Activated CD4-positive, alpha-beta memory T cell treated with anti-CD3 and anti-CD28 coated beads for 36 hours (primary cell): Measurements from ENCODE around the gene FGFR2. TPM values are rescaled to one million over a fixed set of nuclear protein-coding genes. Genes with fewer than 3 reads are reported as not detected.

Experiments
- CTCF ChIA-PET: fragments of 350-600 bp; sonication (Branson Sonifier 250); formaldehyde crosslinking; loops from one replicate; lab custom pipeline; 2021; ENCODE audit warnings: antibody characterized with exemption, inconsistent platforms; lab: Charles Lee
- POLR2A ChIA-PET: fragments of 350-600 bp; sonication (Branson Sonifier 250); formaldehyde crosslinking; loops from one replicate; lab custom pipeline; 2021; ENCODE audit warnings: antibody characterized with exemption; lab: Charles Lee
- DNase-seq: peaks from one replicate; pipeline ENCODE4 v3.0.0-alpha.2; 2020
- H3K27ac Mint-ChIP-seq: one replicate; pipeline ENCODE4 v1.8.0; 2021; ENCODE audit warnings: mixed read lengths
- H3K27me3 Mint-ChIP-seq: one replicate; pipeline ENCODE4 v1.8.0; 2021; ENCODE audit warnings: mixed read lengths
- H3K36me3 Mint-ChIP-seq: one replicate; pipeline ENCODE4 v1.8.0; 2021; ENCODE audit warnings: mixed read lengths
- H3K4me1 Mint-ChIP-seq: one replicate; pipeline ENCODE4 v1.8.0; 2021; ENCODE audit warnings: low read depth, mixed read lengths
- H3K4me3 Mint-ChIP-seq: one replicate; pipeline ENCODE4 v1.8.0; 2021; ENCODE audit warnings: mild to moderate bottlenecking, mixed read lengths
- H3K9me3 Mint-ChIP-seq: one replicate; pipeline ENCODE4 v1.8.0; 2021; ENCODE audit warnings: mixed read lengths
- intact Hi-C: fragments of 100-400 bp; cut with micrococcal nuclease; formaldehyde crosslinking; loops from one replicate; pipeline ENCODE4 v1.15.1; 2023
- total RNA-seq, 2 experiments: library from RNA; stranded (reverse); gene quantifications; one replicate each; pipeline ENCODE4 v1.2.3, GENCODE V29; 2021

The FGFR2 gene
- total RNA-seq, 2 experiments from 2014 or later = 0.05 to 0.19 TPM

DNA sequence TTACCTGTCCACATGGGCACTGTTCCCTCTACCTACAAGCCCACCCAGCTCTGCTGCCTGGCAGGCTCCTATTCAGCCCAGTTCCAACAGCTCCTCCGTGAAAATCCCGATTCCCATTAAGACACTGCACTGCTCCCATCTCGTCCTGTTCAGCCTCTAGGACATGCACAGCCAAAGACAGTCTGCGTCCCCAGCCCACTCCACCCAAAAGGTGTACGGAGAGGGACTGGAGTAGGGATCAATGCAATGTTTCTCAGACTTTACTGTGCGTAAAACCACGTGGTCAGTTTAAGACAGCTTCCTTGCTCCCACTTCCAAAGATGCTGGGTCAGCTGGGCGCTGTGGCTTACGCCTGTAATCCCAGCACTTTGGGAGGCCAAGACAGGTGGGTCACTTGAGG is 19.9 kb downstream of the FGFR2 start:
- intact Hi-C loops = no loop called here
- Mint-ChIP-seq H3K4me3 (no peak overlapping the region), H3K36me3 (no peaks in the 10 kb centered on the region), H3K4me1 (no peaks in the 10 kb centered on the region), H3K27me3 (no peaks in the 10 kb centered on the region), H3K9me3 (no peaks in the 10 kb centered on the region), H3K27ac (no peak overlapping the region)
- CTCF ChIA-PET = no interaction called here
- DNase-seq = no peak
- POLR2A ChIA-PET = no interaction called here

DNA sequence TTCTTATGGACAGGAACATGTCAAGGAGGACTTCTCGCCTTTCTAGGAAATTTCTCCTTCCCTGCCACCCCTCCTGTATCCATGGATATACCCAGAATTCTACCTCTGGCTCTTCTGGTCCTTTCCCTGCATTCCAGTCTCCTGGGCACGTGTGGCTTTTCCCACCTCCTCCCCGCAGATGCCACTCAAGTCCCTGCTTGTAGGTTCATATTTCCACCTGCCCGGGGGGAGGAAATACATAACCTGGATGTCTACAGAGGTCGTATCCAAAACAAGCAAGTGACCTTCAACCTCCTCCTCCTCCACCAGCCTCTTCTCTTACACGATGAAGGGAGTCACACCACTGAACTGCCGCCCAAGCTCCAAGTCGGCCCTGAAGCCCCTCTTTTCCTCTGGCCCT is 20.7 kb downstream of the FGFR2 start:
- H3K9me3 Mint-ChIP-seq = no peaks in the 10 kb centered on the region
- ChIA-PET POLR2A (no interaction called here), CTCF (no interaction called here)
- no peak overlapping the region for H3K4me3 Mint-ChIP-seq
- H3K27ac Mint-ChIP-seq = no peak overlapping the region
- intact Hi-C loops = no loop called here
- H3K4me1 Mint-ChIP-seq = no peaks in the 10 kb centered on the region
- H3K27me3 Mint-ChIP-seq = no peaks in the 10 kb centered on the region
- DNase-seq = no peak
- no peaks in the 10 kb centered on the region for H3K36me3 Mint-ChIP-seq

DNA sequence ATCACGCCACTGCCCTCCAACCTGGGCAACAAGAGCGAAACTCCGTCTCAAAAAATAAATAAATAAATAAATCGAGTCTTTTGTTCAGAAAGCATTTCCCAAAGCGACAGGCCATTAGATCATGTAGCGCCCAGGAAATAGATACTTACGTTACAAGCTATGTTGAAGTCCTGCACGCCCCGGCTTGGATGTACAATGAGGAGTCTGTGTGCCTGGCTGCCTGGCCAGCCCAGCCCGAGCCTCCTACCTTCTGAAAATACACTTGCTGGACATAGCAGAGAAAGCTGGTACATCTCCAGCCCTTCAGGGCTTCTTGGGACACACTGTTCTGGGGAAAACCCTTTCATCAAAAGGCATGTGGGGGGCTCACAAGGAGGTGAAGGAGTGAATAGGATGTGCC is 22.1 kb downstream of the FGFR2 start:
- DNase-seq = no peak
- H3K27me3 Mint-ChIP-seq = no peaks in the 10 kb centered on the region
- CTCF ChIA-PET = no interaction called here
- no peak overlapping the region for H3K4me3 Mint-ChIP-seq
- no peaks in the 10 kb centered on the region for H3K9me3 Mint-ChIP-seq
- intact Hi-C loops = no loop called here
- no peaks in the 10 kb centered on the region for H3K36me3 Mint-ChIP-seq
- no peak overlapping the region for H3K27ac Mint-ChIP-seq
- H3K4me1 Mint-ChIP-seq = no peaks in the 10 kb centered on the region
- POLR2A ChIA-PET = no interaction called here

DNA sequence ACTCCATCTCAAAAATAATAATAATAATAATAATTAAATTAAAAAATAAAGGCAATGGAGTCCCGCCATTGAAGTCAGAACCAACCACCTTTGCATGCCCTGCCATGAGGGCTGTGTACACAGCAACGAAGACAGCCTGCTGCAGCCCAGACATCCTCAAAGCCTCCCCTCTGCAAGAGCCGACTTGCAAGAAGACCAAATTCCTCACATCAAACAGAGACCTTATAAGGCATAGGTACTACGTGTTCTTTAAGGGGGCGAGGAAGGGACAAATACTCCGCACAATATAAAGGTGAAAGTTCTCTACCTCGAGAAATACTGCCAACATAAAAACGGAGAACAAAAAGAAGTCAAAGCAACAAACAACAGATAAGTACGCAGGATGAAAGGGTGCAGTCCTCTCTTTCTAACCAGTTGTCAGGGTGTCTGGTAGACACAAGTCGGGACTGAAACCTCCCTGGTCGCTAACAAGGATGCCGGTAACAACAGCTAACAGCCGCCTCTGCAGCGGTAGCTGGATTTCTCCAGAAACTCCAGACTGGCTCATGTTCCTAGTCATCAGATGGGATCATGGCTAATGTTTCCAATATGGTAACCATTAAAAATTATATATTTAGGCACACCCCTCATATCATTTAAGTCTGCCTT is 23.6 kb downstream of the FGFR2 start:
- Mint-ChIP-seq H3K4me1 (no peaks in the 10 kb centered on the region), H3K9me3 (no peaks in the 10 kb centered on the region), H3K27ac (no peak overlapping the region), H3K36me3 (no peaks in the 10 kb centered on the region), H3K27me3 (no peaks in the 10 kb centered on the region), H3K4me3 (no peak overlapping the region)
- intact Hi-C loops = no loop called here
- POLR2A ChIA-PET = no interaction called here
- CTCF ChIA-PET = no interaction called here
- no peak for DNase-seq

DNA sequence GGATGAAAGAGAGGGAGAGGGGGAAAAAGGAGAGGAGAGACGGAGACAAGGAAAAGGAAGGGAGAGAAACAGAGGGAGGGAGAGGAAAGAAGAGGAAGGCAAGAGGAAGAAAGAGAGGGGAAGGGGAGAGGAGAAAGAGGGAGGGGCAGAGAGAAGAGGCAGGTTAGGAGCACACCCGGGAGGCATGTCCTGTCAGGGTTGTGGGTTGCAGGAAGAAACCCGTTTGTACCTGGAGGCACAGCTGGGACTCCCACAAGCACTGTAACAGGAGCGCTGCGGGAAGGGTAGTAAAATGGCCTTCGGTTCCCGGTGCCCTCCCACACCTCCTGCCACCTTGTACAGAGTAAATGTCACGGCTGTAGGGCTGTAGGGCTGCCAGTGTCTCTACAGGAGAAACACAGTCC is 24.7 kb downstream of the FGFR2 start:
- no peak for DNase-seq
- Mint-ChIP-seq H3K9me3 (no peaks in the 10 kb centered on the region), H3K27me3 (no peaks in the 10 kb centered on the region), H3K36me3 (no peaks in the 10 kb centered on the region), H3K4me1 (no peaks in the 10 kb centered on the region), H3K27ac (no peak overlapping the region), H3K4me3 (no peak overlapping the region)
- intact Hi-C loops = no loop called here
- ChIA-PET CTCF (no interaction called here), POLR2A (no interaction called here)

DNA sequence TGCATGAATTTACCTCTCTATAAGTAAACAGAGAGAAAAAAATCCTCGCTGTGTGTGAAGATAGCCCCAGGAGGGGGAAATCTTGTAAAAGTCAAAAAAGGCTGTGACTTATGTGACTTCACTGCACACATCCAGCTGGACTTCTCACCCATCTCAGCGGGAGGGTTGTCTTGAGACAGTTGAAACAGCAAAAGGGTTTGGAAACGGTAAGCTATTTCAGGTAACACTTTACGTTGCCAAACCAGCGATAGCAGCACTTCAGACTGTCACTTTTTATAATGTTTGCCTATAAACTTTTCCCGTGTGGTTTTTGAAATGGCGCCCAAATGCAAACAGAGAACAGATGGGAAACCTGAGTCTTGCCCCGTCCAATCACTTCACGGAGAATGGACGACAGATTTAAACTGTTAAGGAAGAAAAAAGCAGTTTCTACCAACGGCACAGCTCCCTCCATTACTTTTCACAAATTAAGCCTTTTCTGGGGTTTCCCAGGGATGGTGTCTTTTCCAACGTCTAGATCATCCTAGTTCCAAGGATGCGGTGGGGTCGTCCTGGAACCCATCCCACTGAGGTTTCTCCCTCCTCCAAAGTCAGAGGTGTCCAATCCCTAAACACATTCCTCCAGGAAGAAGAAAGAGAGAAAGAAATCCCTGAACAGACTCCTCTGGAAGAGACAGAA is 25.2 kb downstream of the FGFR2 start:
- CTCF ChIA-PET = no interaction called here
- no peaks in the 10 kb centered on the region for H3K36me3 Mint-ChIP-seq
- H3K27ac Mint-ChIP-seq = no peak overlapping the region
- H3K4me1 Mint-ChIP-seq = no peaks in the 10 kb centered on the region
- H3K27me3 Mint-ChIP-seq = no peaks in the 10 kb centered on the region
- intact Hi-C loops = no loop called here
- no peaks in the 10 kb centered on the region for H3K9me3 Mint-ChIP-seq
- H3K4me3 Mint-ChIP-seq = no peak overlapping the region
- POLR2A ChIA-PET = no interaction called here
- DNase-seq = no peak

DNA sequence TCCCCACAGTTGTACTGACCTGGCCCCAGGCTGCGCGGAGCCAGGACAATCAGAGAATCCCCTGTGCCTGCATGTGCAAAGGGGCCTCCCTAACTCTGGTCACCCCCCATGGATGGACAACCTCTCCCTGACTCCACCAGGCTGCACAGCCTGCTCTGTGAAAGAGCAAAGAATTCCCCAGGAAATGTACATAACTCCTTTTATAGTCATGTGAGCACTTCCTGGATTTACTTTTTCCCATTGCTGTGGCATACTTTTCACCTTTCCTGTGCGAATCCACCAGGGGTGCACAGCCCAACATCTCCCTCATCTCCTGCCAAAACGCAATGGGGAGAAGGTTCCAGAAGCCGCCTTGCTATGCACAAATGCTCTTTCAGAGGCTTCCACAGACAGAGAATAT is 27.9 kb downstream of the FGFR2 start:
- H3K27me3 Mint-ChIP-seq = peaks cover 2% of the 10 kb centered on the region
- DNase-seq = no peak
- H3K4me1 Mint-ChIP-seq = no peaks in the 10 kb centered on the region
- H3K9me3 Mint-ChIP-seq = no peaks in the 10 kb centered on the region
- POLR2A ChIA-PET = no interaction called here
- H3K4me3 Mint-ChIP-seq = no peak overlapping the region
- H3K36me3 Mint-ChIP-seq = no peaks in the 10 kb centered on the region
- CTCF ChIA-PET = no interaction called here
- intact Hi-C loops = no loop called here
- H3K27ac Mint-ChIP-seq = no peak overlapping the region

DNA sequence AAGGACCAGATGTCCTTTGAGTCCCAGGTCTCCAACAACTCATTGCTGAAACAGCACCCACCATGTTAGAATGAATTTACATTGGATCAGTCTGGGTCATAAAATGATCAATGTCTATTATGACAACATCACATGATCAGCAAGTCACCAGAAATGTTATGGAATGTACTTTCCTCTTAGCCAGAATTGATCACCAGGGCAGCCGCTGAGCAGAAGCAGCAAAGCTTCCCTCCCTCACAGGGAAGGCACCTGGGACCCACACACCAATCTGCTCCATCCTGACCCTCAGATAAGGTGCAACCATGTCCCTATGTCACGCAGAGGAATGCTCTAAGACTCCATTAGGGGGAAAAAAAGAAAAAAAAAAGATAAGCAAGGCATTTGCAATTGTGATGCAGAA is 30.0 kb downstream of the FGFR2 start:
- Mint-ChIP-seq H3K27me3 (peaks cover 2% of the 10 kb centered on the region), H3K36me3 (no peaks in the 10 kb centered on the region), H3K4me3 (no peak overlapping the region), H3K27ac (no peak overlapping the region), H3K4me1 (no peaks in the 10 kb centered on the region), H3K9me3 (no peaks in the 10 kb centered on the region)
- ChIA-PET POLR2A (no interaction called here), CTCF (interaction anchor here (0.6 kb wide), 1 partner anchor 76 kb away, joined by 4 read pairs; no protein-coding TSS in a partner anchor)
- intact Hi-C loops = no loop called here
- no peak for DNase-seq

DNA sequence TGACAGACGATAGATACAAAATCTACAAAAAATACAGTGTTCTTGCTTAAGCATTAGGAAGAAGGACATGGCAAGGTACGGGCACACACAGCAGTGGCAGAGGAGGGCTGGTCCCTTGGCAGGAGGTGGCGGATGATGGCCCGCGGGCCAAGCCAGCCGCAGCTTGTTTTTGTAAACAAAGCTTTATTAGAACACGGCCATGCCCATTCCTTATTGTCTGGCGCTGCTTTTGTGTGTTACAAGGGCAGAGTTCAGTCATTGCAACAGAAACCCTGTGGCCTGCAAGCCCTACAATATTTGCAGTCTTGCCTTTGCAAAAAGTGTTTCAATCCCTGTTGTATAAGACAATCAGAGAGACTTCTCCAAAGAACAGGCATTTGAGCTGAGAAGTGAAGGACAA is 30.7 kb downstream of the FGFR2 start:
- CTCF ChIA-PET = no interaction called here
- H3K9me3 Mint-ChIP-seq = no peaks in the 10 kb centered on the region
- no peak overlapping the region for H3K27ac Mint-ChIP-seq
- H3K36me3 Mint-ChIP-seq = no peaks in the 10 kb centered on the region
- H3K4me1 Mint-ChIP-seq = no peaks in the 10 kb centered on the region
- POLR2A ChIA-PET = no interaction called here
- no peak overlapping the region for H3K4me3 Mint-ChIP-seq
- no peak for DNase-seq
- H3K27me3 Mint-ChIP-seq = peaks cover 2% of the 10 kb centered on the region
- intact Hi-C loops = no loop called here

DNA sequence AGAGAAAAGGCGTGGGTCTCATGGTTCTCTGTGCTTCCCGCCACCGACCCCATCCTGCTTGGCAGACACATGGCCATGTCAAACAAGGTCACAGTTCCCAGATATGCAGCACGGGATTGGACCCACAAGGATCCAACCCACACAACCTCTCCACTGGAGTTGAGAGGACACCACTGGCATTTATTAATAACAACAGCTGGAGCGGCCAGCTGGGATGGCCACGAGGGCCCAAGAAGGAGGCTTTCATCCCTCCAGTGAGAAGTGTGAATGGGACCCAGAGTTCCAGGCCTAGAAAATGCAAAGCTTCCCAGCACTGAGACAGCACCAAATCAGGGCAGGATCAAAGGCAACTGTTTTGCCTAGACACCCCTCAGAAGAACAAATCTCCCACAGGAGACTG is 31.5 kb downstream of the FGFR2 start:
- ChIA-PET CTCF (no interaction called here), POLR2A (no interaction called here)
- intact Hi-C loops = no loop called here
- Mint-ChIP-seq H3K4me3 (no peak overlapping the region), H3K27ac (no peak overlapping the region), H3K36me3 (no peaks in the 10 kb centered on the region), H3K4me1 (no peaks in the 10 kb centered on the region), H3K27me3 (peaks cover 2% of the 10 kb centered on the region), H3K9me3 (no peaks in the 10 kb centered on the region)
- no peak for DNase-seq

DNA sequence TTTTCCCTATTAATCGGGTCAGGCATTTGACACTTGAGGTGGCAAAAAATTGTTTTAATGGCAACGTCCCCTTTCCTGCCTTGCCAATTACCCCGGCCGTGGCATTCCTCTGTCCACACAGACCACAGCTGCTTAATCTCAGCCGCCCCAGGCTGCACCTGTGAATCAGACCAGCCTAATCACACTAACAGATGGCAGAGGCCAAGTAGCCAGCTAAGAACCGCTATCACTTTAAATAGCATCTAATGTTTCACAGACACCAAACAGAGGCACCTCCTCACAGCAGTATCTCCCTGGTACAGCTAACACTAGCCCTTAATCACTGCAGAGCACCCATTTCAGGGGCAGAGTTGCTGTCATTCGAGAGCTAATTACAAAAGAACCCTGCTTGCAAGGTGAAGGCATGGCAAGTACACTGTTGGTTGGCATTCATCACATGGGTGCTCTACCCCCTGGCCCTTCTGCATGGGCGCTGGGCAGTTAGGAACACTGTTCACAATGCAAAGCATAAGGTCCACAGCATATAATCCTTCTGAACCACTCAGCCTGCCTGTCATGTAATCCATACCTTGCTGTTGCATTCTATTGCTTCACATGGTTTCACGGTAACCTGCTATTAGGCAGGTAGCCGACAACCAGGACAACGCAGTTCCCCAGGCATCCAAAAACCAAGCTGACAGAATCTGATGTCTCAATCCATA is 38.8 kb downstream of the FGFR2 start:
- H3K4me3 Mint-ChIP-seq = no peak overlapping the region
- H3K27ac Mint-ChIP-seq = no peak overlapping the region
- no peaks in the 10 kb centered on the region for H3K4me1 Mint-ChIP-seq
- intact Hi-C loops = no loop called here
- DNase-seq = no peak
- POLR2A ChIA-PET = no interaction called here
- no peaks in the 10 kb centered on the region for H3K36me3 Mint-ChIP-seq
- CTCF ChIA-PET = no interaction called here
- no peaks in the 10 kb centered on the region for H3K27me3 Mint-ChIP-seq
- no peaks in the 10 kb centered on the region for H3K9me3 Mint-ChIP-seq

DNA sequence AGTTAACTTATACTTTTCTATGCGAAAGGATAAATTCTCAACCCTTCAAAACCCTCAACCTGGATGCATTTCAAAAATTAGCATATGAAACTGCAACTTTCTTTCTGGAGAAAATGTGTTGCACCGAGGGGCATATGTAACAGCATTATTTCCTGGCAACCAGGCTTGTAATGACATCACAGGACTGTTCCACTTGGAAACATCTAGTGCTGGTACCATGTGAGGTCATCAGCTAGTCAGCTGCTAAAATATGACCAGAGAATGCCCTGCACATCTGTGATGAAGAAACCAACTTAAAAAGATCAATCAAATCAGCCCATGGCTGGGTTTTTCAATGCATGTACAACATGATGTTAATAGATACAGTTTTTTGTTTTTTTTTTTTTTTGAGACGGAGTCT is 40.0 kb downstream of the FGFR2 start:
- intact Hi-C loops = no loop called here
- ChIA-PET CTCF (no interaction called here), POLR2A (no interaction called here)
- DNase-seq = no peak
- H3K27me3 Mint-ChIP-seq = no peaks in the 10 kb centered on the region
- H3K9me3 Mint-ChIP-seq = no peaks in the 10 kb centered on the region
- no peak overlapping the region for H3K27ac Mint-ChIP-seq
- H3K4me1 Mint-ChIP-seq = no peaks in the 10 kb centered on the region
- no peaks in the 10 kb centered on the region for H3K36me3 Mint-ChIP-seq
- no peak overlapping the region for H3K4me3 Mint-ChIP-seq
